SK-N-SH treated with all-trans-retinoic acid at 6 μM for 48 hours (cell line): ENCODE results near the gene GP1BB.

Source experiments
- ATAC-seq: fragments of 200-7000 bp; cut with Tn5 transposase; 3 replicates; pipeline ENCODE4 v1.9.1; 2020; ENCODE audit warnings: mild to moderate bottlenecking, moderate library complexity
- ARNTL ChIP-seq: fragments of 450-650 bp; formaldehyde crosslinking; IDR thresholded peaks from 2 replicates; pipeline ENCODE4 v1.5.0; 2020; ENCODE audit warnings: low read depth, mild to moderate bottlenecking, moderate library complexity, borderline replicate concordance
- BACH2 ChIP-seq: fragments of 250-450 bp; sonication (Bioruptor Pico); IDR thresholded peaks from 2 replicates; pipeline ENCODE4 v1.9.0; 2021; ENCODE audit warnings: mild to moderate bottlenecking, borderline replicate concordance
- CREB5 ChIP-seq: fragments of 250-450 bp; sonication (Bioruptor Pico); IDR thresholded peaks from 2 replicates; pipeline ENCODE4 v1.5.1; 2020; ENCODE audit warnings: low read depth, mild to moderate bottlenecking, moderate library complexity
- CSDC2 ChIP-seq: fragments of 250-450 bp; sonication (Bioruptor Pico); IDR thresholded peaks from 2 replicates; pipeline ENCODE4 v1.5.0; 2020; ENCODE audit warnings: mild to moderate bottlenecking, moderate library complexity
- ISL1 ChIP-seq: fragments of 250-450 bp; sonication (Bioruptor Pico); IDR thresholded peaks from 2 replicates; pipeline ENCODE4 v2.1.2; 2022; ENCODE audit warnings: mild to moderate bottlenecking, moderate library complexity
- OSR1 ChIP-seq: fragments of 250-450 bp; sonication (Bioruptor Pico); IDR thresholded peaks from 2 replicates; pipeline ENCODE4 v1.8.0; 2022; ENCODE audit warnings: moderate library complexity, mild to moderate bottlenecking, inconsistent platforms
- PATZ1 ChIP-seq: fragments of 250-450 bp; sonication (Bioruptor Pico); IDR thresholded peaks from 2 replicates; pipeline ENCODE4 v1.8.0; 2020; ENCODE audit warnings: mild to moderate bottlenecking, moderate library complexity, borderline replicate concordance
- POU6F1 ChIP-seq: fragments of 250-450 bp; sonication (Bioruptor Pico); IDR thresholded peaks from 2 replicates; pipeline ENCODE4 v1.8.0; 2021; ENCODE audit warnings: low read depth, mild to moderate bottlenecking, moderate library complexity, borderline replicate concordance
- PPARA ChIP-seq: fragments of 250-450 bp; sonication (Bioruptor Pico); IDR thresholded peaks from 2 replicates; pipeline ENCODE4 v1.5.0; 2020; ENCODE audit warnings: mild to moderate bottlenecking, borderline replicate concordance
- RARB ChIP-seq: fragments of 250-450 bp; sonication (Bioruptor Pico); IDR thresholded peaks from 2 replicates; pipeline ENCODE4 v1.8.0; 2021; ENCODE audit warnings: mild to moderate bottlenecking, moderate library complexity
- SNAI2 ChIP-seq: fragments of 250-450 bp; sonication (Bioruptor Pico); IDR thresholded peaks from 2 replicates; pipeline ENCODE4 v1.5.0; 2020; ENCODE audit warnings: mild to moderate bottlenecking, moderate library complexity
- TCF4 ChIP-seq: fragments of 250-450 bp; sonication (Bioruptor Pico); IDR thresholded peaks from 2 replicates; pipeline ENCODE4 v1.8.0; 2021; ENCODE audit warnings: mild to moderate bottlenecking, moderate library complexity, borderline replicate concordance
- TOX ChIP-seq: fragments of 250-450 bp; sonication (Bioruptor Pico); IDR thresholded peaks from 2 replicates; pipeline ENCODE4 v1.8.0; 2021; ENCODE audit warnings: mild to moderate bottlenecking, moderate library complexity, borderline replicate concordance
- ZC3H10 ChIP-seq: fragments of 250-450 bp; sonication (Bioruptor Pico); IDR thresholded peaks from 2 replicates; pipeline ENCODE4 v1.5.1; 2021; ENCODE audit warnings: mild to moderate bottlenecking, moderate library complexity
- ZFP3 ChIP-seq: fragments of 250-450 bp; sonication (Bioruptor Pico); IDR thresholded peaks from 2 replicates; pipeline ENCODE4 v1.5.0; 2020; ENCODE audit warnings: mild to moderate bottlenecking, moderate library complexity
- ZNF565 ChIP-seq: fragments of 450-650 bp; formaldehyde crosslinking; conservative IDR thresholded peaks from 2 replicates; pipeline ENCODE4 v1.5.0; 2020; ENCODE audit warnings: low read depth, mild to moderate bottlenecking, moderate library complexity
- ZNF70 ChIP-seq: fragments of 450-650 bp; formaldehyde crosslinking; IDR thresholded peaks from 2 replicates; pipeline ENCODE4 v1.5.0; 2020; ENCODE audit warnings: mild to moderate bottlenecking, moderate library complexity
- TF ChIP-seq, protein P1 (sequence below): fragments of 250-450 bp; sonication (Bioruptor Pico); IDR thresholded peaks from 2 replicates; pipeline ENCODE4 v1.5.1; 2021; ENCODE audit warnings: mild to moderate bottlenecking, moderate library complexity

GP1BB gene

DNA sequence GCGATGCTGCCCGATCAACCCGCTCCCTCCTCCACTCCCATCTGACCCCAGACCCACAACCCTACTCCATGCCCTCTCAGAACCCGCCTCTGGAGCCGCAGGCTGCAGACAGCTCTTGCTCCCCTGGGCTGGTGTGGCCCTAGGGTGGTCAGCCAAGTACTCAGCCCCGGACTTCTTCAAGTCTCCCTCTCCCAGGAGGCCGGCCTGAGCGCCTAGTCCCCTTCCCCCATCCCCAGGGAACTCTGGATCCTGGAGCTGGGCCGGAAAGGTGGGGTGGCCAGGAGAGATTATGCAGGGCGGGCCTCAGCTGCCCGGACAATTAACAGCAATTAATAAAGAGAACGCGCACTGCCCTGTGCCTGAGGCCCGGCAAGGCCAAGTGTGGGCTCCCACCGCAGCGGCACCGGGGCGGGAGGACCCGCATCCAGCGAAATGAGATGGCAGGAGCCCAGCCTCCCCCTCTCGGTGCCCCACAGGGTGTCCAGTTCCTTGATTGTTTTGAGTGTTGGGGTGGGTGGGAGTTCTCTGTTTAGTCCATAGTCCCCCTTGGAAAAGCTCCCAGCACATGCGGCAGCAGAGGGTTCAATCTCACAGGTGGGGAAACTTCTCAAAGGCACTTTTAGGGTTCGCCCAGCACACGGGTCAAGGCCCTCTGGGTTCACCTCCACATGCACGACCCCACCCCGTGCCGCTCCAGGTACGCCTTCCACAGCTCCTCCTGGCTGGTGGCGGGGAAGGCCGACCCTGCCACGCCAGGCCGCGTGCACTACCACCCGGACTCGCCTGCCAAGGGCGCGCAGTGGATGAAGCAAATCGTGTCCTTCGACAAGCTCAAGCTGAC is 40.3 kb downstream of the GP1BB start:
- ATAC-seq: no peak
- no peak for TF ChIP-seq ZNF70 (CRISPR knock-in tag)
- TF ChIP-seq RARB (CRISPR knock-in tag): no peak
- TF ChIP-seq, all 23 proteins: peak for 0

- ATAC-seq: no peak
- TF ChIP-seq RARB (CRISPR knock-in tag): no peak
- TF ChIP-seq, protein P1, sequence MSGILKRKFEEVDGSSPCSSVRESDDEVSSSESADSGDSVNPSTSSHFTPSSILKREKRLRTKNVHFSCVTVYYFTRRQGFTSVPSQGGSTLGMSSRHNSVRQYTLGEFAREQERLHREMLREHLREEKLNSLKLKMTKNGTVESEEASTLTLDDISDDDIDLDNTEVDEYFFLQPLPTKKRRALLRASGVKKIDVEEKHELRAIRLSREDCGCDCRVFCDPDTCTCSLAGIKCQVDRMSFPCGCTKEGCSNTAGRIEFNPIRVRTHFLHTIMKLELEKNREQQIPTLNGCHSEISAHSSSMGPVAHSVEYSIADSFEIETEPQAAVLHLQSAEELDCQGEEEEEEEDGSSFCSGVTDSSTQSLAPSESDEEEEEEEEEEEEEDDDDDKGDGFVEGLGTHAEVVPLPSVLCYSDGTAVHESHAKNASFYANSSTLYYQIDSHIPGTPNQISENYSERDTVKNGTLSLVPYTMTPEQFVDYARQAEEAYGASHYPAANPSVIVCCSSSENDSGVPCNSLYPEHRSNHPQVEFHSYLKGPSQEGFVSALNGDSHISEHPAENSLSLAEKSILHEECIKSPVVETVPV: no peak
- TF ChIP-seq TCF4 (CRISPR knock-in tag): no peak
- TF ChIP-seq PATZ1: no peak
- no peak for TF ChIP-seq ARNTL (CRISPR knock-in tag)
- TF ChIP-seq, all 23 proteins: peak for 0
Measured at GRCh38 chr22:19764299-19764593, 40.9 kb downstream of the GP1BB start.

GRCh38 chr22:19764636-19765476 is 41.5 kb downstream of the GP1BB start:
- ATAC-seq: no peak
- TF ChIP-seq ZNF565 (CRISPR knock-in tag): no peak
- no peak for TF ChIP-seq ZC3H10
- TF ChIP-seq ARNTL (CRISPR knock-in tag): no peak
- no peak for TF ChIP-seq ISL1
- no peak for TF ChIP-seq POU6F1 (CRISPR knock-in tag)
- TF ChIP-seq ZFP3 (CRISPR knock-in tag): no peak
- no peak for TF ChIP-seq ZNF70 (CRISPR knock-in tag)
- no peak for TF ChIP-seq PATZ1
- TF ChIP-seq, protein P1: no peak
- no peak for TF ChIP-seq BACH2 (CRISPR knock-in tag)
- TF ChIP-seq, all 23 proteins: peak for 0

DNA sequence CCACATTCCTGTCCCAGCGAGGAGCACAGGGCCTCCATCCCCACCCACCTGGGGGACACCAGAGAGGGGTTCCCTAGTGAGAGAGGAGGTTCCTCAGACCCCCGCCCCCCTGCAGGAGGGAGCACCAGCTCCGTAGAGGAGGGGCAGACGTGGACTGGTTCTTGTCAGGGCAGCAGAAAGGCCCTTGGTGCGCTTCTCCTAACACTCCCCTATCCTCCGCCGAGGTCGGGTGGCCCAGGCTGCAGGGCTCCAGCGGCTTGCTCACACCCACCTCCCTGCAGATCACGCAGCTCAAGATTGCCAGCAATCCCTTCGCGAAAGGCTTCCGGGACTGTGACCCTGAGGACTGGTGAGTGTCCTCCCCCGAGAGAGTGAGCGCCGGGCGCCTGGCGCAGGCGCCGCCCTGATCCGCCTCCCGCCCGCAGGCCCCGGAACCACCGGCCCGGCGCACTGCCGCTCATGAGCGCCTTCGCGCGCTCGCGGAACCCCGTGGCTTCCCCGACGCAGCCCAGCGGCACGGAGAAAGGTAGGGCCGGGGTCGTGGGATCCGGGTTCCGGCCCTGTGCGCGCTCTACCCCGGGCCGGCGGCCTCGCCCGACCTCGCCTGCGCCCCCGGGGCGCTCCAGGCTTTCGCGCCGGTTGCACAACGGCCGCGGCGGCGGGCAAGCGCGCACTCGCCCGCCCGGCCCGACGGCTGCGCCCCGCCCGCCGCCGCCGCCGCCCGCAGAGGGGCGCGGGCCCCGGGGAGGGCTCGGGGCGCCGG is 42.3 kb downstream of the GP1BB start:
- ATAC-seq: no peak
- TF ChIP-seq CREB5 (no peak), SNAI2 (CRISPR knock-in tag) (no peak), PATZ1 (no peak), RARB (CRISPR knock-in tag) (no peak), ZNF565 (CRISPR knock-in tag) (no peak), TOX (no peak), OSR1 (CRISPR knock-in tag) (no peak), PPARA (CRISPR knock-in tag) (no peak), CSDC2 (CRISPR knock-in tag) (no peak)
- TF ChIP-seq, protein P1: no peak
